Prostate gland (tissue), 2 donors: ENCODE measurements around the gene TSC22D1.

Experiments used
- POLR2A ChIP-seq: fragments of 450-650 bp; IDR thresholded peaks from one replicate; pipeline ENCODE4 v1.6.1; 2016; ENCODE audit warnings: antibody characterized with exemption, mild to moderate bottlenecking
- TF ChIP-seq, protein P1 (sequence below), 4 experiments: fragments of 200-600 bp in 2 of 4; fragments of 450-650 bp in 2 of 4; sonication (generic) in 2 of 4; IDR thresholded peaks; 1 replicate in 3 of 4; 2 replicates in 1 of 4; pipeline ENCODE4 v1.5.1; 2016 to 2019; ENCODE audit warnings: antibody characterized with exemption in 4 of 4, mild to moderate bottlenecking in 2 of 4, moderate library complexity in 2 of 4

DNA sequence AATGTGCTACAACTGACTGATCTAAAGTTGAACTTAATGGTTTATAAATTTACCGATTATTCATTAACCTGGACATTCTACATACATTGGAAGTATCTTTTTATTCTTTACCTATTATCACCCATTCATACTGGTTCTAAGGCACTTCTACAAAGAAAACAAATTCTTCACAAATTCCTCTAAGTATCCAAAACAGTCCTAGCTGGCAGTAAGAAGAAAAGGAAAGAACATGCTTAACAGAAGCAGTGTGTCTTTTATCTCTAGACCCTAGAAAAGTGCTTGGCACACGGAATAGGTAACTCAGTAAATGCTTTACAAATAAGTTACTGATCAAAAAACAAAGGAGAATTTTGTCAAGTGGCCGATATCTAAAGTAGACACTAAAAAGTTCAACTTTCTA lies 32.8 kb downstream of the TSC22D1 start:
- TF ChIP-seq, protein P1, sequence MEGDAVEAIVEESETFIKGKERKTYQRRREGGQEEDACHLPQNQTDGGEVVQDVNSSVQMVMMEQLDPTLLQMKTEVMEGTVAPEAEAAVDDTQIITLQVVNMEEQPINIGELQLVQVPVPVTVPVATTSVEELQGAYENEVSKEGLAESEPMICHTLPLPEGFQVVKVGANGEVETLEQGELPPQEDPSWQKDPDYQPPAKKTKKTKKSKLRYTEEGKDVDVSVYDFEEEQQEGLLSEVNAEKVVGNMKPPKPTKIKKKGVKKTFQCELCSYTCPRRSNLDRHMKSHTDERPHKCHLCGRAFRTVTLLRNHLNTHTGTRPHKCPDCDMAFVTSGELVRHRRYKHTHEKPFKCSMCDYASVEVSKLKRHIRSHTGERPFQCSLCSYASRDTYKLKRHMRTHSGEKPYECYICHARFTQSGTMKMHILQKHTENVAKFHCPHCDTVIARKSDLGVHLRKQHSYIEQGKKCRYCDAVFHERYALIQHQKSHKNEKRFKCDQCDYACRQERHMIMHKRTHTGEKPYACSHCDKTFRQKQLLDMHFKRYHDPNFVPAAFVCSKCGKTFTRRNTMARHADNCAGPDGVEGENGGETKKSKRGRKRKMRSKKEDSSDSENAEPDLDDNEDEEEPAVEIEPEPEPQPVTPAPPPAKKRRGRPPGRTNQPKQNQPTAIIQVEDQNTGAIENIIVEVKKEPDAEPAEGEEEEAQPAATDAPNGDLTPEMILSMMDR (IDR thresholded peaks at IDR 0.05) = no peak
- no peak for TF ChIP-seq POLR2A
